IMR-90 (cell line): ENCODE results near the gene TAF1B. TPM values are rescaled to one million over a fixed set of nuclear protein-coding genes. Genes with fewer than 3 reads are reported as not detected.

Source experiments
- ATAC-seq: fragments of 200-7000 bp; cut with Tn5 transposase; 2 replicates; pipeline ENCODE4 v1.9.1; 2020; ENCODE audit warnings: low read depth, mild to moderate bottlenecking, moderate library complexity
- BruUV-seq: library from RNA; stranded (reverse); fragments of 400-500 nt; replicated peaks from 2 replicates; lab custom pipeline; 2021; lab: Mats Ljungman, UMichigan
- CTCF ChIA-PET: fragments of 300-600 bp; formaldehyde crosslinking; extraction: SDS; loops from one replicate; lab custom pipeline; 2021; ENCODE audit warnings: antibody characterized with exemption; lab: Yijun Ruan, JAX
- POLR2A ChIA-PET: fragments of 300-600 bp; sonication (Branson Sonifier 250); formaldehyde crosslinking; loops from one replicate; lab custom pipeline; 2022; ENCODE audit warnings: antibody characterized with exemption; ENCODE audit not compliant: unreplicated experiment; lab: Charles Lee
- DNase-seq: peaks from one replicate; pipeline ENCODE4 v3.0.0; 2013
- H2AFZ ChIP-seq: replicated peaks from 2 replicates; pipeline ENCODE3; 2013; ENCODE audit warnings: low read length, mild to moderate bottlenecking; ENCODE audit not compliant: poor library complexity
- H2AK5ac ChIP-seq: 2 replicates; pipeline ENCODE4 v1.6.1; 2013; ENCODE audit warnings: low read depth, low read length, inconsistent platforms
- H2AK9ac ChIP-seq: replicated peaks from 2 replicates; pipeline ENCODE3; 2013; ENCODE audit warnings: mild to moderate bottlenecking, low read depth, low read length, moderate library complexity; ENCODE audit not compliant: poor library complexity
- H2BK120ac ChIP-seq: 2 replicates; pipeline ENCODE4 v1.6.1; 2013; ENCODE audit warnings: low read depth, low read length, inconsistent platforms
- H2BK15ac ChIP-seq: 3 replicates; pipeline ENCODE4 v1.6.1; 2013; ENCODE audit warnings: low read depth, low read length, inconsistent platforms
- H2BK20ac ChIP-seq: 2 replicates; pipeline ENCODE4 v1.6.1; 2013; ENCODE audit warnings: low read depth, mild to moderate bottlenecking, inconsistent platforms, low read length, moderate library complexity
- H2BK5ac ChIP-seq: 2 replicates; pipeline ENCODE4 v1.6.1; 2013; ENCODE audit warnings: mild to moderate bottlenecking, low read depth, low read length, inconsistent platforms; ENCODE audit not compliant: poor library complexity, severe bottlenecking
- H3K14ac ChIP-seq: replicated peaks from 2 replicates; pipeline ENCODE4 v1.6.1; 2013; ENCODE audit warnings: low read depth, low read length, inconsistent platforms
- H3K18ac ChIP-seq: 2 replicates; pipeline ENCODE4 v1.6.1; 2013; ENCODE audit warnings: low read depth, low read length, control low read depth
- H3K23ac ChIP-seq: 2 replicates; pipeline ENCODE4 v1.6.1; 2013; ENCODE audit warnings: low read depth, low read length, inconsistent platforms
- H3K27ac ChIP-seq: 2 replicates; pipeline ENCODE4 v1.5.1; 2013; ENCODE audit warnings: mild to moderate bottlenecking, control low read depth, low read length; ENCODE audit not compliant: insufficient read depth
- H3K27me3 ChIP-seq: 2 replicates; pipeline ENCODE4 v1.6.1; 2013; ENCODE audit warnings: low read length; ENCODE audit not compliant: control insufficient read depth, insufficient read depth
- H3K36me3 ChIP-seq: 2 replicates; pipeline ENCODE4 v1.6.1; 2013; ENCODE audit warnings: low read length, mixed read lengths; ENCODE audit not compliant: control insufficient read depth, insufficient read depth
- H3K4ac ChIP-seq: 2 replicates; pipeline ENCODE4 v1.6.1; 2013; ENCODE audit warnings: low read depth, low read length, inconsistent platforms
- H3K4me1 ChIP-seq: 2 replicates; pipeline ENCODE4 v1.6.1; 2013; ENCODE audit warnings: low read length, mixed read lengths; ENCODE audit not compliant: control insufficient read depth, insufficient read depth
- H3K4me2 ChIP-seq: 2 replicates; pipeline ENCODE4 v1.6.1; 2013; ENCODE audit warnings: low read depth, mild to moderate bottlenecking, control low read depth, low read length, moderate library complexity
- H3K4me3 ChIP-seq: 2 replicates; pipeline ENCODE4 v1.5.1; 2013; ENCODE audit warnings: low read depth, mild to moderate bottlenecking, control low read depth, low read length, moderate library complexity; ENCODE audit not compliant: insufficient read depth
- H3K56ac ChIP-seq: 2 replicates; pipeline ENCODE4 v1.6.1; 2013; ENCODE audit warnings: low read length, inconsistent platforms; ENCODE audit not compliant: insufficient read depth; ENCODE audit errors: extremely low read depth
- H3K79me1 ChIP-seq, 2 experiments: 2 replicates each; pipeline ENCODE4 v1.6.1; 2013; ENCODE audit warnings: low read length in 2 of 2, inconsistent platforms in 1 of 2, low read depth in 1 of 2
- H3K9ac ChIP-seq: 2 replicates; pipeline ENCODE4 v1.6.1; 2013; ENCODE audit warnings: low read depth, low read length, control low read depth
- H3K9me1 ChIP-seq: 2 replicates; pipeline ENCODE4 v1.6.1; 2013; ENCODE audit warnings: low read length, inconsistent platforms; ENCODE audit not compliant: insufficient read depth
- H3K9me3 ChIP-seq: 2 replicates; pipeline ENCODE4 v1.6.1; 2013; ENCODE audit warnings: low read length; ENCODE audit not compliant: control insufficient read depth, insufficient read depth
- H4K20me1 ChIP-seq: 2 replicates; pipeline ENCODE4 v1.6.1; 2013; ENCODE audit warnings: low read length, inconsistent platforms; ENCODE audit not compliant: insufficient read depth
- H4K5ac ChIP-seq: 2 replicates; pipeline ENCODE4 v1.6.1; 2013; ENCODE audit warnings: mild to moderate bottlenecking, low read depth, low read length, control low read depth
- H4K8ac ChIP-seq, 2 experiments: 2 replicates each; pipeline ENCODE4 v1.6.1; 2013; ENCODE audit warnings: low read depth in 2 of 2, low read length in 2 of 2, control low read depth in 1 of 2, inconsistent platforms in 1 of 2
- H4K91ac ChIP-seq: 2 replicates; pipeline ENCODE4 v1.6.1; 2013; ENCODE audit warnings: low read depth, low read length, inconsistent platforms; ENCODE audit not compliant: insufficient read depth
- BHLHE40 ChIP-seq: fragments of 150-350 bp; IDR thresholded peaks from 2 replicates; pipeline ENCODE4 v1.6.1; 2016; ENCODE audit warnings: mild to moderate bottlenecking, low read depth, low read length
- CHD1 ChIP-seq: IDR thresholded peaks from 2 replicates; pipeline ENCODE4 v1.6.1; 2012; ENCODE audit warnings: low read depth, low read length, improper control_type of control experiment
- FOS ChIP-seq: fragments of 150-350 bp; IDR thresholded peaks from 2 replicates; pipeline ENCODE4 v1.6.1; 2016; ENCODE audit warnings: low read depth, low read length
- MAFK ChIP-seq: IDR thresholded peaks from 2 replicates; pipeline ENCODE4 v1.6.1; 2012; ENCODE audit warnings: low read depth, low read length, improper control_type of control experiment
- MAZ ChIP-seq: IDR thresholded peaks from 2 replicates; pipeline ENCODE4 v1.6.1; 2012; ENCODE audit warnings: low read depth, mild to moderate bottlenecking, low read length, improper control_type of control experiment, moderate library complexity, borderline replicate concordance
- POLR2A ChIP-seq: IDR thresholded peaks from 2 replicates; pipeline ENCODE4 v1.6.1; 2012; ENCODE audit warnings: mild to moderate bottlenecking, low read depth, low read length
- RAD21 ChIP-seq: IDR thresholded peaks from 2 replicates; pipeline ENCODE4 v1.6.1; 2012; ENCODE audit warnings: low read length, improper control_type of control experiment
- RCOR1 ChIP-seq: IDR thresholded peaks from 2 replicates; pipeline ENCODE4 v1.6.1; 2012; ENCODE audit warnings: mild to moderate bottlenecking, low read length, improper control_type of control experiment; ENCODE audit not compliant: insufficient replicate concordance
- RFX5 ChIP-seq: IDR thresholded peaks from 2 replicates; pipeline ENCODE4 v1.8.0; 2012; ENCODE audit warnings: low read depth, mild to moderate bottlenecking, low read length, moderate library complexity
- USF2 ChIP-seq: fragments of 150-350 bp; IDR thresholded peaks from 2 replicates; pipeline ENCODE4 v1.6.1; 2017; ENCODE audit warnings: mild to moderate bottlenecking, antibody characterized with exemption, low read length, low read depth
- WGBS, 2 experiments: methylation state at CpG; one replicate each; pipeline versions ENCODE4 v1.1.5 to v1.1.7; 2013; ENCODE audit warnings: missing lambda C conversion rate in 2 of 2; ENCODE audit not compliant: insufficient read length in 1 of 2; ENCODE audit errors: extremely low coverage in 2 of 2; 5-methylcytosine and 5-hydroxymethylcytosine counted together
- dilution Hi-C: fragments of 300-500 bp; cut with HindIII; formaldehyde crosslinking; loops from one replicate; pipeline ENCODE4 v1.14.3; 2018; ENCODE audit warnings: low sequenced_read_pairs; ENCODE audit not compliant: unreplicated experiment
- in situ Hi-C: fragments of 300-500 bp; cut with MboI; formaldehyde crosslinking; loops from 3 replicates; pipeline ENCODE4 v1.14.3; 2019; ENCODE audit warnings: low sequenced_read_pairs, inconsistent platforms, mixed read lengths
- intact Hi-C: fragments of 100-400 bp; cut with micrococcal nuclease; formaldehyde crosslinking; loops from 2 replicates; pipeline ENCODE4 v1.10.0; 2022
- polyA plus RNA-seq, 3 experiments: library from polyadenylated mRNA; depleted of rRNA; stranded (reverse); fragments of >200 nt; gene quantifications; 2 replicates each; pipeline ENCODE4 v1.2.3, GENCODE V29; 2012; ENCODE audit warnings: low replicate concordance in 1 of 3
- total RNA-seq: library from RNA; depleted of rRNA; stranded (reverse); fragments of >200 nt; gene quantifications from 2 replicates; pipeline ENCODE4 v1.2.3, GENCODE V29; 2012
- TF ChIP-seq, protein P1 (sequence below): fragments of 150-350 bp; IDR thresholded peaks from 2 replicates; pipeline ENCODE4 v1.6.1; 2016; ENCODE audit warnings: low read depth, mild to moderate bottlenecking, low read length, moderate library complexity, borderline replicate concordance

TAF1B gene
- total and polyA plus RNA-seq, 2 of the 4 experiments (the other 2 are of a cell fraction), result 8.4 to 19.9 TPM

DNA sequence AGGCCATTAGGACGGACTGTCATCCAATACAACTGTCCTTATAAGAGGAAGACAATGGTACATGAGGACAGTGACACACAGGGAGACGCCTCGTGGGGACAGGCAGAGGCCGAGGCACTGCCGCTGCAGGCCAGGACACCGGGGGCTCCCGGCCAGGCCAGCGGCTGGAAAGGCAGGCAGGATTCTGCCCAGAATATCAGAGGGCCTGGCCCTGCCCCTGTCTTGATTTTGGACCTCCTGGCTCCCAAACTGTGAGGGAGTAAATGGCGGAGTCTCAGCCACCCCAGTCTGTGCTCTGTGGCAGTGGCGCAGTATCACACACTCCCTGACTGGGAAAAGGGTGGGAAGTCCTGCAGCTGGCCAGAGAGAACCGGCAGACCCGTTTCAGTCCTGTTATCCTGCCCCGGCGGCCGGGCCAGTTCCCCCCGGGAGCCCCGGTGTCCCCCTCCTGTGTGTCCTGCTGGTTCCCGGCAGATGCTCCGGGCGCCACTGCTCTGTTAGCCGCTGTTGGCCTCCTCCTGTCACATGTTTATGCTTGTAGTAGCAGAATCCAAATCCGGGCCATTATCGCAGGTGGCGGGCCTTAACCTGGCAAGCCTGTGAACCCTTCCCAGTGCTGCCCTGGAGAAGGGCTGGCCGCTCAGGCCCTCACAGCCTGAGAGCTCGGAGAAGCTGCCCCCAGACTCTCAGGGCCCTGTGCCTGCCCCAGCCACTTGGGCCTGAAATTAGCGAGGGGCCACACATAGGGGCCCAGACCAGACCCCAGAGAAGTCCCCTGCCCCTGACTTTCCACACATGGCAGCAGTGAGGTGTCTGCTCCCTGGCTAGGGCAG, 31.4 kb upstream of the TAF1B start:
- H4K8ac ChIP-seq, result no peak overlapping the region
- no peaks in the 10 kb centered on the region for H3K9me3 ChIP-seq
- no peak overlapping the region for H3K14ac ChIP-seq
- TF ChIP-seq POLR2A (no peak), MAZ (no peak), RAD21 (no peak), MAFK (no peak), CHD1 (no peak), RCOR1 (no peak), USF2 (no peak), BHLHE40 (no peak), FOS (no peak), RFX5 (no peak)
- TF ChIP-seq, protein P1, sequence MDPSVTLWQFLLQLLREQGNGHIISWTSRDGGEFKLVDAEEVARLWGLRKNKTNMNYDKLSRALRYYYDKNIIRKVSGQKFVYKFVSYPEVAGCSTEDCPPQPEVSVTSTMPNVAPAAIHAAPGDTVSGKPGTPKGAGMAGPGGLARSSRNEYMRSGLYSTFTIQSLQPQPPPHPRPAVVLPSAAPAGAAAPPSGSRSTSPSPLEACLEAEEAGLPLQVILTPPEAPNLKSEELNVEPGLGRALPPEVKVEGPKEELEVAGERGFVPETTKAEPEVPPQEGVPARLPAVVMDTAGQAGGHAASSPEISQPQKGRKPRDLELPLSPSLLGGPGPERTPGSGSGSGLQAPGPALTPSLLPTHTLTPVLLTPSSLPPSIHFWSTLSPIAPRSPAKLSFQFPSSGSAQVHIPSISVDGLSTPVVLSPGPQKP, result no peak
- H3K4me1 ChIP-seq, result peaks cover 2% of the 10 kb centered on the region; the same call in 1 of the 2 replicates
- no peak overlapping the region for H2BK120ac ChIP-seq
- DNase-seq, result no peak
- no peak for ATAC-seq
- H3K4ac ChIP-seq, result no peak overlapping the region
- POLR2A ChIA-PET, result no interaction called here
- no peak overlapping the region for H2BK20ac ChIP-seq
- no peaks in the 10 kb centered on the region for H3K9me1 ChIP-seq
- no peak overlapping the region for H3K27ac ChIP-seq
- H4K5ac ChIP-seq, result no peak overlapping the region
- no TSS peak for BruUV-seq
- no peak overlapping the region for H3K18ac ChIP-seq
- intact Hi-C loops (loop anchor here (5.0 kb wide), 1 partner anchor 140 kb away; the partner anchor contains the start of gene GRHL1), in situ Hi-C loops (loop anchor here (25.0 kb wide), 1 partner anchor 850 kb away; no protein-coding TSS in a partner anchor), dilution Hi-C loops (no loop called here)
- no peak overlapping the region for H4K91ac ChIP-seq
- H3K27me3 ChIP-seq, result peaks cover 6% of the 10 kb centered on the region
- H3K56ac ChIP-seq, result no peak overlapping the region
- H2AFZ ChIP-seq, result no peak overlapping the region
- no peak overlapping the region for H2BK5ac ChIP-seq
- H2AK5ac ChIP-seq, result no peak overlapping the region
- no peak overlapping the region for H3K9ac ChIP-seq
- H4K20me1 ChIP-seq, result no peaks in the 10 kb centered on the region
- H2AK9ac ChIP-seq, result no peak overlapping the region
- H3K4me2 ChIP-seq, result no peak overlapping the region
- no peaks in the 10 kb centered on the region for H3K36me3 ChIP-seq
- CTCF ChIA-PET, result interaction anchor here (0.6 kb wide), 1 partner anchor 618 kb away, joined by 8 read pairs; no protein-coding TSS in a partner anchor
- H3K4me3 ChIP-seq, result no peak overlapping the region
- H2BK15ac ChIP-seq, result no peak overlapping the region
- 90% methylated on average over 9 of the region's 27 CpGs; no CpG with 5 or more reads in 1 of the 2 experiments for WGBS, 2 experiments
- H3K79me1 ChIP-seq, result no peaks in the 10 kb centered on the region
- H3K23ac ChIP-seq, result no peak overlapping the region
